K562 (cell line): Measurements from ENCODE around the gene SHTN1.

ENCODE experiments used
- BDP1 ChIP-seq: IDR thresholded peaks from 3 replicates; pipeline ENCODE4 v1.6.1; 2011; ENCODE audit not compliant: insufficient read length, insufficient read depth
- CBX2 ChIP-seq: fragments of 200-600 bp; sonication (generic); IDR thresholded peaks from one replicate; pipeline ENCODE4 v1.6.1; 2012; ENCODE audit warnings: mild to moderate bottlenecking, low read length, inconsistent platforms; ENCODE audit not compliant: insufficient read depth, poor library complexity, severe bottlenecking
- CREB1 ChIP-seq, 2 experiments: sonication (generic) in 1 of 2; formaldehyde crosslinking in 1 of 2; IDR thresholded peaks; 2 replicates each; pipeline versions ENCODE4 v1.6.1 to v1.8.0; 2012 to 2022; ENCODE audit warnings: inconsistent platforms in 1 of 2, mild to moderate bottlenecking in 1 of 2, missing genetic modification reagents in 1 of 2, moderate library complexity in 1 of 2
- CTCF ChIP-seq, 3 experiments: IDR thresholded peaks in 2 of 3; conservative IDR thresholded peaks in 1 of 3; 2 replicates each; pipeline ENCODE4 v1.5.1; 2011 to 2012; ENCODE audit warnings: low read length in 3 of 3, mild to moderate bottlenecking in 3 of 3, control low read depth in 2 of 3, improper control_type of control experiment in 1 of 3, inconsistent platforms in 1 of 3, low read depth in 1 of 3, mixed read lengths in 1 of 3, moderate library complexity in 1 of 3; ENCODE audit not compliant: insufficient read depth in 2 of 3
- ELK1 ChIP-seq: sonication (generic); formaldehyde crosslinking; IDR thresholded peaks from 2 replicates; pipeline ENCODE4 v1.8.1; 2022; ENCODE audit warnings: missing genetic modification reagents
- IRF1 ChIP-seq: sonication (generic); formaldehyde crosslinking; IDR thresholded peaks from 2 replicates; pipeline ENCODE4 v1.8.0; 2022; ENCODE audit warnings: missing genetic modification reagents, mild to moderate bottlenecking, borderline replicate concordance
- NR1H2 ChIP-seq: sonication (generic); formaldehyde crosslinking; IDR thresholded peaks from 2 replicates; pipeline ENCODE4 v1.4.0; 2020; ENCODE audit warnings: mild to moderate bottlenecking, missing genetic modification reagents
- POLR2AphosphoS5 ChIP-seq: IDR thresholded peaks from 2 replicates; pipeline ENCODE4 v1.6.1; 2011; ENCODE audit warnings: mild to moderate bottlenecking, low read depth, low read length, moderate library complexity; ENCODE audit not compliant: control insufficient read depth, insufficient read depth
- SMC3 ChIP-seq: conservative IDR thresholded peaks from 2 replicates; pipeline ENCODE4 v1.6.1; 2011; ENCODE audit warnings: low read depth, low read length, improper control_type of control experiment; ENCODE audit not compliant: insufficient read depth
- TFE3 ChIP-seq: fragments of 450-650 bp; formaldehyde crosslinking; IDR thresholded peaks from 2 replicates; pipeline ENCODE4 v1.4.0; 2020; ENCODE audit warnings: mild to moderate bottlenecking, mixed read lengths
- ZC3H11A ChIP-seq: IDR thresholded peaks from 2 replicates; pipeline ENCODE4 v1.6.1; 2012; ENCODE audit warnings: low read depth, low read length, improper control_type of control experiment

GRCh38 chr10:116978901-116979300 is 26.1 kb downstream of the SHTN1 start:
- no peak for TF ChIP-seq ELK1
- TF ChIP-seq CREB1 (IDR thresholded peaks at IDR 0.05), result no peak
- no peak for TF ChIP-seq CREB1 (CRISPR knock-in tag; IDR thresholded peaks at IDR 0.05)
- no peak for TF ChIP-seq TFE3 (CRISPR knock-in tag)
- TF ChIP-seq ZC3H11A, result no peak
- TF ChIP-seq CBX2, result no peak
- no peak for TF ChIP-seq CTCF (IDR thresholded peaks at IDR 0.05 in 2 of 3, conservative IDR thresholded peaks at IDR 0.05 in 1 of 3; ENCODE audit: insufficient read depth in 2 of 3, low read depth in 1 of 3, low read length in 3 of 3)
- TF ChIP-seq NR1H2 (CRISPR knock-in tag), result no peak
- no peak for TF ChIP-seq SMC3
- TF ChIP-seq BDP1, result no peak
- TF ChIP-seq IRF1 (CRISPR knock-in tag), result no peak
- no peak for TF ChIP-seq POLR2AphosphoS5
